Liver (tissue), 9 donors: Measurements from ENCODE around the gene DCAF12L2. TPM values are rescaled to one million over a fixed set of nuclear protein-coding genes. Genes with fewer than 3 reads are reported as not detected.

ENCODE experiments used
- DNase-seq: peaks from one replicate; pipeline ENCODE4 v3.0.0-alpha.2; 2017; ENCODE audit warnings: low spot score
- H3K27ac ChIP-seq, 2 donors: one replicate each; pipeline ENCODE4 v1.7.0; 2013; ENCODE audit warnings: inconsistent platforms in 2 of 2, low read length in 2 of 2, control low read depth in 1 of 2, low read depth in 1 of 2, mild to moderate bottlenecking in 1 of 2
- H3K27me3 ChIP-seq, 4 donors: one replicate each; pipeline versions ENCODE4 v1.6.1 to v1.7.0; 2013; ENCODE audit warnings: low read length in 3 of 4, inconsistent platforms in 1 of 4, mild to moderate bottlenecking in 1 of 4, moderate library complexity in 1 of 4; ENCODE audit not compliant: control insufficient read depth in 4 of 4, insufficient read depth in 4 of 4
- H3K36me3 ChIP-seq, 4 donors: one replicate each; pipeline versions ENCODE4 v1.6.1 to v1.7.0; 2013; ENCODE audit warnings: low read length in 3 of 4, mild to moderate bottlenecking in 3 of 4, low read depth in 1 of 4, moderate library complexity in 1 of 4; ENCODE audit not compliant: control insufficient read depth in 4 of 4, insufficient read depth in 3 of 4
- H3K4me1 ChIP-seq, 4 donors: one replicate each; pipeline versions ENCODE4 v1.6.1 to v1.7.0; 2013; ENCODE audit warnings: low read length in 3 of 4, mild to moderate bottlenecking in 3 of 4, moderate library complexity in 1 of 4; ENCODE audit not compliant: control insufficient read depth in 4 of 4, insufficient read depth in 4 of 4
- H3K4me3 ChIP-seq, 3 donors: one replicate each; pipeline versions ENCODE4 v1.6.1 to v1.7.0; 2013; ENCODE audit warnings: low read length in 3 of 3, control low read depth in 1 of 3, low read depth in 1 of 3, mild to moderate bottlenecking in 1 of 3
- H3K9ac ChIP-seq, 2 donors: one replicate each; pipeline ENCODE4 v1.7.0; 2013; ENCODE audit warnings: low read length in 2 of 2, mild to moderate bottlenecking in 2 of 2, moderate library complexity in 2 of 2, control low read depth in 1 of 2, low read depth in 1 of 2
- H3K9me3 ChIP-seq, 4 donors: one replicate each; pipeline versions ENCODE4 v1.6.1 to v1.7.0; 2013; ENCODE audit warnings: low read length in 3 of 4; ENCODE audit not compliant: control insufficient read depth in 4 of 4
- GABPA ChIP-seq, 2 donors: IDR thresholded peaks in 1 of 2; conservative IDR thresholded peaks in 1 of 2; 2 replicates each; pipeline ENCODE4 v1.6.1; 2016; ENCODE audit warnings: antibody characterized with exemption in 2 of 2, mild to moderate bottlenecking in 1 of 2, moderate library complexity in 1 of 2
- HNF4A ChIP-seq, 2 donors: conservative IDR thresholded peaks; 2 replicates each; pipeline ENCODE4 v1.6.1; 2016; ENCODE audit warnings: antibody characterized with exemption in 2 of 2, mild to moderate bottlenecking in 2 of 2
- HNF4G ChIP-seq: IDR thresholded peaks from 2 replicates; pipeline ENCODE4 v1.6.1; 2016; ENCODE audit warnings: antibody characterized with exemption
- JUND ChIP-seq, 2 donors: IDR thresholded peaks; 2 replicates each; pipeline ENCODE4 v1.6.1; 2016; ENCODE audit warnings: antibody characterized with exemption in 2 of 2
- NR2F2 ChIP-seq: IDR thresholded peaks from 2 replicates; pipeline ENCODE4 v1.6.1; 2016; ENCODE audit warnings: antibody characterized with exemption
- RAD21 ChIP-seq, 2 donors: IDR thresholded peaks; 2 replicates each; pipeline ENCODE4 v1.6.1; 2016; ENCODE audit warnings: antibody characterized with exemption in 2 of 2, mild to moderate bottlenecking in 2 of 2
- RXRA ChIP-seq, 2 donors: IDR thresholded peaks; 2 replicates each; pipeline ENCODE4 v1.6.1; 2017 to 2018; ENCODE audit warnings: antibody characterized with exemption in 2 of 2, mild to moderate bottlenecking in 1 of 2
- TAF1 ChIP-seq: conservative IDR thresholded peaks from 2 replicates; pipeline ENCODE4 v1.6.1; 2016; ENCODE audit warnings: antibody characterized with exemption, mild to moderate bottlenecking
- YY1 ChIP-seq: IDR thresholded peaks from 2 replicates; pipeline ENCODE4 v1.6.1; 2016; ENCODE audit warnings: antibody characterized with exemption, mild to moderate bottlenecking
- WGBS: extraction: QIAGEN DNeasy Blood & Tissue Kit; methylation state at CpG from one replicate; pipeline ENCODE4 v1.1.7; 2013; 5-methylcytosine and 5-hydroxymethylcytosine counted together
- polyA plus RNA-seq, 2 donors: library from polyadenylated mRNA; stranded (reverse) in 1 of 2; unstranded in 1 of 2; fragments of 200-250 nt in 1 of 2; fragments of >200 nt in 1 of 2; fragmentation: Nextera tagmentation in 1 of 2; extraction: Ambion mirVana in 1 of 2; gene quantifications; one replicate each; pipeline versions ENCODE4 v1.2.1 to v1.2.3, GENCODE V29; 2013 to 2015
- total RNA-seq, 2 donors: library from RNA; depleted of rRNA; stranded (reverse); fragments of >200 nt; gene quantifications; one replicate each; pipeline ENCODE4 v1.2.3, GENCODE V29; 2014
- TF ChIP-seq, protein P1 (sequence below): fragments of 150-350 bp; IDR thresholded peaks from 2 replicates; pipeline ENCODE4 v1.5.1; 2017; ENCODE audit warnings: improper control_type of control experiment, low read depth, low read length; ENCODE audit not compliant: missing input control
- TF ChIP-seq, protein P2 (sequence below): IDR thresholded peaks from 2 replicates; pipeline ENCODE4 v1.6.1; 2016; ENCODE audit warnings: antibody characterized with exemption
- TF ChIP-seq, protein P3 (sequence below): IDR thresholded peaks from 2 replicates; pipeline ENCODE4 v1.6.1; 2016; ENCODE audit warnings: antibody characterized with exemption
- TF ChIP-seq, protein P4 (sequence below): IDR thresholded peaks from 2 replicates; pipeline ENCODE4 v1.6.1; 2016; ENCODE audit warnings: antibody characterized with exemption, mild to moderate bottlenecking
- donor health status: healthy.
- donor health status: healthy.
- donor health status: healthy.
- donor health status: healthy.
- donor health status: healthy.

Gene DCAF12L2
- total and polyA plus RNA-seq, 4 donors, result not detected

DNA sequence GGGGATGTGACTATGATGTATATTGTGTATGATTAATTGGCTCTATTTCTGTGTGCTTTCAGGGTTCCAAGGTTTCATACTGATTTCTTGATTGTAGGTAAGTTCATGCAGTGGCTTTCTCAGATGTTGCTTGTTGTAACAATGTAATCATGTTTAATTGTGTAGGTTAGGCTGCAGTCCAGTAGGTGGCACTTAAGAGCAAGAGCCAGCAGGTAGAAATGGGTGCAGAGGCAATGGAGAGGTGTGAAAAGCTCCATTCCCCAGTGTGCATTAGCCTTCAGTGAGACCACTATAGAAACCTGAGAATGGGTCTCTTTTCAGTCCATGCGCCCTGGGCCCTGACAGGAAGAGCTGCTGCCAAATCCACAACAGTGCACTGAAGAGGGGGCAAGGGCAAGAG is 28.2 kb downstream of the DCAF12L2 start:
- WGBS, result 77% methylated on average over 1 of the region's 1 CpG
- no peak overlapping the region for H3K9ac ChIP-seq
- no peaks in the 10 kb centered on the region for H3K27me3 ChIP-seq
- H3K36me3 ChIP-seq, result no peaks in the 10 kb centered on the region
- H3K27ac ChIP-seq, result no peak overlapping the region
- no peak overlapping the region for H3K4me3 ChIP-seq
- TF ChIP-seq GABPA (IDR thresholded peaks at IDR 0.05 in 1 of 2, conservative IDR thresholded peaks at IDR 0.05 in 1 of 2), result no peak
- no peak for TF ChIP-seq HNF4A (conservative IDR thresholded peaks at IDR 0.05)
- TF ChIP-seq RAD21 (IDR thresholded peaks at IDR 0.05), result peak in 1 of 2 donors; percentile 63
- TF ChIP-seq, protein P1, sequence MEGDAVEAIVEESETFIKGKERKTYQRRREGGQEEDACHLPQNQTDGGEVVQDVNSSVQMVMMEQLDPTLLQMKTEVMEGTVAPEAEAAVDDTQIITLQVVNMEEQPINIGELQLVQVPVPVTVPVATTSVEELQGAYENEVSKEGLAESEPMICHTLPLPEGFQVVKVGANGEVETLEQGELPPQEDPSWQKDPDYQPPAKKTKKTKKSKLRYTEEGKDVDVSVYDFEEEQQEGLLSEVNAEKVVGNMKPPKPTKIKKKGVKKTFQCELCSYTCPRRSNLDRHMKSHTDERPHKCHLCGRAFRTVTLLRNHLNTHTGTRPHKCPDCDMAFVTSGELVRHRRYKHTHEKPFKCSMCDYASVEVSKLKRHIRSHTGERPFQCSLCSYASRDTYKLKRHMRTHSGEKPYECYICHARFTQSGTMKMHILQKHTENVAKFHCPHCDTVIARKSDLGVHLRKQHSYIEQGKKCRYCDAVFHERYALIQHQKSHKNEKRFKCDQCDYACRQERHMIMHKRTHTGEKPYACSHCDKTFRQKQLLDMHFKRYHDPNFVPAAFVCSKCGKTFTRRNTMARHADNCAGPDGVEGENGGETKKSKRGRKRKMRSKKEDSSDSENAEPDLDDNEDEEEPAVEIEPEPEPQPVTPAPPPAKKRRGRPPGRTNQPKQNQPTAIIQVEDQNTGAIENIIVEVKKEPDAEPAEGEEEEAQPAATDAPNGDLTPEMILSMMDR, result peak; percentile 16
- no peak for TF ChIP-seq TAF1
- no peak for TF ChIP-seq NR2F2
- TF ChIP-seq YY1, result no peak
- H3K9me3 ChIP-seq, result no peaks in the 10 kb centered on the region
- DNase-seq, result no peak
- H3K4me1 ChIP-seq, result no peaks in the 10 kb centered on the region

DNA sequence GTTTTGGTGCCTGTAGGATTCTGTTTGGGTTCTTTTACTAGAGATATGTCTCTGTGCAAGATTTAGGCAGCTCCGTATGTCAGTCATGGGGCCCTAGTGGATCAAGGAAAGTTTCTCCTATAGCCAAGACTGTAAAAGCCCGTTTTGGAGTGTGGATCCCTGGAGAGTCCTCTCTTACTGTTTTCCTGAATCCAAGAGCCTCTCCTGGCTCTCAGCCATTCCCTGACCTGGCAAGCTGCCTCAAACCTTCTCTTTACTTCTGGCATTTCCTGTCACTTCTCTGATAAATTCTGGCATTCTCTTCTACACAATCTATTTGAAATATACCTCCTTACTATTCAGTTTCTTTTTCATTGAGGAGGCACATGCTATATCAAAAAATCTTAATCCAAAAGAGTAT is 41.4 kb downstream of the DCAF12L2 start:
- Histone ChIP-seq H3K36me3 (no peaks in the 10 kb centered on the region), H3K4me1 (no peaks in the 10 kb centered on the region), H3K4me3 (no peak overlapping the region), H3K9ac (no peak overlapping the region), H3K27me3 (no peaks in the 10 kb centered on the region), H3K9me3 (no peaks in the 10 kb centered on the region), H3K27ac (no peak overlapping the region)
- 60% methylated on average over 2 of the region's 2 CpGs for WGBS
- no peak for DNase-seq
- TF ChIP-seq RXRA (IDR thresholded peaks at IDR 0.05) (no peak), JUND (IDR thresholded peaks at IDR 0.05) (no peak), HNF4G (no peak), NR2F2 (no peak), HNF4A (conservative IDR thresholded peaks at IDR 0.05) (no peak), RAD21 (IDR thresholded peaks at IDR 0.05) (no peak), GABPA (IDR thresholded peaks at IDR 0.05 in 1 of 2, conservative IDR thresholded peaks at IDR 0.05 in 1 of 2) (no peak)
- TF ChIP-seq, protein P2, sequence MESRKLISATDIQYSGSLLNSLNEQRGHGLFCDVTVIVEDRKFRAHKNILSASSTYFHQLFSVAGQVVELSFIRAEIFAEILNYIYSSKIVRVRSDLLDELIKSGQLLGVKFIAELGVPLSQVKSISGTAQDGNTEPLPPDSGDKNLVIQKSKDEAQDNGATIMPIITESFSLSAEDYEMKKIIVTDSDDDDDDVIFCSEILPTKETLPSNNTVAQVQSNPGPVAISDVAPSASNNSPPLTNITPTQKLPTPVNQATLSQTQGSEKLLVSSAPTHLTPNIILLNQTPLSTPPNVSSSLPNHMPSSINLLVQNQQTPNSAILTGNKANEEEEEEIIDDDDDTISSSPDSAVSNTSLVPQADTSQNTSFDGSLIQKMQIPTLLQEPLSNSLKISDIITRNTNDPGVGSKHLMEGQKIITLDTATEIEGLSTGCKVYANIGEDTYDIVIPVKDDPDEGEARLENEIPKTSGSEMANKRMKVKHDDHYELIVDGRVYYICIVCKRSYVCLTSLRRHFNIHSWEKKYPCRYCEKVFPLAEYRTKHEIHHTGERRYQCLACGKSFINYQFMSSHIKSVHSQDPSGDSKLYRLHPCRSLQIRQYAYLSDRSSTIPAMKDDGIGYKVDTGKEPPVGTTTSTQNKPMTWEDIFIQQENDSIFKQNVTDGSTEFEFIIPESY, result no peak
- TF ChIP-seq, protein P3, sequence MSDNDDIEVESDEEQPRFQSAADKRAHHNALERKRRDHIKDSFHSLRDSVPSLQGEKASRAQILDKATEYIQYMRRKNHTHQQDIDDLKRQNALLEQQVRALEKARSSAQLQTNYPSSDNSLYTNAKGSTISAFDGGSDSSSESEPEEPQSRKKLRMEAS, result no peak
- TF ChIP-seq, protein P4, sequence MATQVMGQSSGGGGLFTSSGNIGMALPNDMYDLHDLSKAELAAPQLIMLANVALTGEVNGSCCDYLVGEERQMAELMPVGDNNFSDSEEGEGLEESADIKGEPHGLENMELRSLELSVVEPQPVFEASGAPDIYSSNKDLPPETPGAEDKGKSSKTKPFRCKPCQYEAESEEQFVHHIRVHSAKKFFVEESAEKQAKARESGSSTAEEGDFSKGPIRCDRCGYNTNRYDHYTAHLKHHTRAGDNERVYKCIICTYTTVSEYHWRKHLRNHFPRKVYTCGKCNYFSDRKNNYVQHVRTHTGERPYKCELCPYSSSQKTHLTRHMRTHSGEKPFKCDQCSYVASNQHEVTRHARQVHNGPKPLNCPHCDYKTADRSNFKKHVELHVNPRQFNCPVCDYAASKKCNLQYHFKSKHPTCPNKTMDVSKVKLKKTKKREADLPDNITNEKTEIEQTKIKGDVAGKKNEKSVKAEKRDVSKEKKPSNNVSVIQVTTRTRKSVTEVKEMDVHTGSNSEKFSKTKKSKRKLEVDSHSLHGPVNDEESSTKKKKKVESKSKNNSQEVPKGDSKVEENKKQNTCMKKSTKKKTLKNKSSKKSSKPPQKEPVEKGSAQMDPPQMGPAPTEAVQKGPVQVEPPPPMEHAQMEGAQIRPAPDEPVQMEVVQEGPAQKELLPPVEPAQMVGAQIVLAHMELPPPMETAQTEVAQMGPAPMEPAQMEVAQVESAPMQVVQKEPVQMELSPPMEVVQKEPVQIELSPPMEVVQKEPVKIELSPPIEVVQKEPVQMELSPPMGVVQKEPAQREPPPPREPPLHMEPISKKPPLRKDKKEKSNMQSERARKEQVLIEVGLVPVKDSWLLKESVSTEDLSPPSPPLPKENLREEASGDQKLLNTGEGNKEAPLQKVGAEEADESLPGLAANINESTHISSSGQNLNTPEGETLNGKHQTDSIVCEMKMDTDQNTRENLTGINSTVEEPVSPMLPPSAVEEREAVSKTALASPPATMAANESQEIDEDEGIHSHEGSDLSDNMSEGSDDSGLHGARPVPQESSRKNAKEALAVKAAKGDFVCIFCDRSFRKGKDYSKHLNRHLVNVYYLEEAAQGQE, result no peak
